HL-60 (cell line): Measurements from ENCODE around the gene SLC38A2.

Experiments
- DNase-seq, 2 experiments: peaks; one replicate each; pipeline ENCODE4 v3.0.0-alpha.2; 2010 to 2020; ENCODE audit warnings: low read depth in 1 of 2, low spot score in 1 of 2
- H3K27ac ChIP-seq: fragments of 250-450 bp; sonication (Bioruptor Pico); replicated peaks from 2 replicates; pipeline ENCODE4 v1.5.1; 2020; ENCODE audit warnings: mild to moderate bottlenecking, moderate library complexity
- H3K27me3 ChIP-seq: fragments of 250-450 bp; sonication (Bioruptor Pico); 2 replicates; pipeline ENCODE4 v1.5.1; 2021; ENCODE audit warnings: mild to moderate bottlenecking, moderate library complexity; ENCODE audit not compliant: insufficient read depth, poor library complexity, severe bottlenecking
- H3K4me3 ChIP-seq: replicated peaks from 2 replicates; pipeline ENCODE4 v1.5.1; 2011; ENCODE audit warnings: mild to moderate bottlenecking, control low read depth, low read length; ENCODE audit not compliant: insufficient read depth
- CTCF ChIP-seq: IDR thresholded peaks from one replicate; pipeline ENCODE4 v1.5.1; 2011; ENCODE audit warnings: low read length, control low read depth, inconsistent platforms; ENCODE audit not compliant: insufficient read depth
- GABPA ChIP-seq: IDR thresholded peaks from 2 replicates; pipeline ENCODE4 v1.6.1; 2012; ENCODE audit warnings: low read depth
- POLR2AphosphoS5 ChIP-seq: IDR thresholded peaks from 2 replicates; pipeline ENCODE4 v1.6.1; 2012; ENCODE audit warnings: low read depth
- REST ChIP-seq: IDR thresholded peaks from 2 replicates; pipeline ENCODE4 v1.6.1; 2012; ENCODE audit warnings: low read depth; ENCODE audit not compliant: insufficient replicate concordance
- SPI1 ChIP-seq: IDR thresholded peaks from 2 replicates; pipeline ENCODE4 v1.6.1; 2012; ENCODE audit warnings: low read depth, mild to moderate bottlenecking, borderline replicate concordance

The SLC38A2 gene

GRCh38 chr12:46377678-46378077 lies 5.1 kb upstream of the SLC38A2 start:
- Histone ChIP-seq H3K4me3 (no peak overlapping the region), H3K27me3 (no peaks in the 10 kb centered on the region), H3K27ac (no peak overlapping the region)
- no peak for DNase-seq
- TF ChIP-seq REST (no peak), GABPA (no peak), SPI1 (no peak), CTCF (no peak), POLR2AphosphoS5 (no peak)

- TF ChIP-seq SPI1 (no peak), GABPA (no peak), REST (no peak), POLR2AphosphoS5 (no peak), CTCF (no peak)
- H3K27me3 ChIP-seq = no peaks in the 10 kb centered on the region
- H3K27ac ChIP-seq = no peak overlapping the region
- no peak overlapping the region for H3K4me3 ChIP-seq
- no peak for DNase-seq
These were observed 4.0 kb upstream of the SLC38A2 start for GRCh38 chr12:46376579-46376978.

DNA sequence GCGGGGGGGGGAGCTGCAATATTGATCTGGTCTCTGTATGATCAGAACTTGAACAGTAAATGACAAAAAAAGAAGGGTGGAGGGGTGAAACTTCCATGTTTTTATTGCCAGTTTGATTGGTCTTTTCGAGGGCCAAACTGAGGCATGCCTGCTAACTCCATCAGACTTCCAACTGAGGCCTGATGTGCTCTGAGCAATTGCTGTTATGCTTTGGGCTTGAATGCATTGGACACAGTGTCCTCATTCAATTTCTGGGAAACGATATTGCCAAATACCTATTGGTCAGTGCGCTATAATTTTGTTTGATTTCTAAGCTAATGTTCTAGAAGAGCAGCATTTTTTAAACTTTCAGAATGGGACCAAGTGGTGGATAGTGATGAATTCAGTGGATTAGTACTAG lies 2.1 kb upstream of the SLC38A2 start:
- no peak overlapping the region for H3K27ac ChIP-seq
- H3K27me3 ChIP-seq = no peaks in the 10 kb centered on the region
- no peak for TF ChIP-seq GABPA
- no peak for TF ChIP-seq POLR2AphosphoS5
- TF ChIP-seq SPI1 = no peak
- no peak for TF ChIP-seq CTCF
- TF ChIP-seq REST = no peak
- no peak for DNase-seq
- no peak overlapping the region for H3K4me3 ChIP-seq
